H1 (cell line): ENCODE results near the gene OTUD3. TPM values are rescaled to one million over a fixed set of nuclear protein-coding genes. Genes with fewer than 3 reads are reported as not detected.

Experiments used
- CTCF ChIA-PET: fragments of 300-600 bp; sonication (Branson Sonifier 250); formaldehyde crosslinking; loops from one replicate; lab custom pipeline; 2021; ENCODE audit not compliant: partially characterized antibody; lab: Charles Lee
- POLR2A ChIA-PET: fragments of 300-600 bp; sonication (Branson Sonifier 250); formaldehyde crosslinking; loops from one replicate; lab custom pipeline; 2021; ENCODE audit warnings: inconsistent platforms; ENCODE audit not compliant: partially characterized antibody; lab: Charles Lee
- DNase-seq, 2 experiments: peaks; one replicate each; pipeline versions ENCODE4 v3.0.0 to v3.0.0-alpha.2; 2010 to 2022; ENCODE audit warnings: low spot score in 2 of 2, low read depth in 1 of 2, mixed read lengths in 1 of 2
- FAIRE-seq: peaks from 2 replicates; lab custom pipeline; 2011; peaks lifted over from hg19 to GRCh38; lab: Jason Lieb, UNC
- H2AFZ ChIP-seq: 2 replicates; pipeline ENCODE4 v1.8.1; 2012; ENCODE audit warnings: low read length, inconsistent platforms
- H2AK5ac ChIP-seq: 2 replicates; pipeline ENCODE4 v1.6.1; 2013; ENCODE audit warnings: low read depth, low read length
- H2BK120ac ChIP-seq: replicated peaks from 2 replicates; pipeline ENCODE3; 2013; ENCODE audit warnings: low read depth, low read length, inconsistent platforms
- H2BK12ac ChIP-seq: 2 replicates; pipeline ENCODE4 v1.6.1; 2013; ENCODE audit warnings: low read depth, low read length
- H2BK15ac ChIP-seq: 2 replicates; pipeline ENCODE4 v1.6.1; 2013; ENCODE audit warnings: low read length
- H2BK20ac ChIP-seq: 2 replicates; pipeline ENCODE4 v1.6.1; 2013; ENCODE audit warnings: low read length
- H2BK5ac ChIP-seq: 2 replicates; pipeline ENCODE4 v1.6.1; 2013; ENCODE audit warnings: low read depth, low read length
- H3K14ac ChIP-seq: 2 replicates; pipeline ENCODE4 v1.6.1; 2013; ENCODE audit warnings: inconsistent platforms; ENCODE audit not compliant: insufficient read length
- H3K18ac ChIP-seq: 2 replicates; pipeline ENCODE4 v1.6.1; 2013; ENCODE audit warnings: low read length; ENCODE audit errors: extremely low read depth
- H3K23ac ChIP-seq: 2 replicates; pipeline ENCODE4 v1.6.1; 2013; ENCODE audit warnings: inconsistent platforms; ENCODE audit not compliant: insufficient read length
- H3K23me2 ChIP-seq: 2 replicates; pipeline ENCODE4 v1.6.1; 2013; ENCODE audit warnings: low read depth, low read length
- H3K27ac ChIP-seq: 2 replicates; pipeline ENCODE4 v1.6.1; 2011; ENCODE audit warnings: low read depth, low read length, inconsistent platforms
- H3K27me3 ChIP-seq, 4 experiments: replicated peaks in 1 of 4; 1 replicate in 1 of 4; 2 replicates in 3 of 4; pipeline versions ENCODE4 v1.6.1 to v1.8.1; 2011 to 2013; ENCODE audit warnings: low read length in 3 of 4, mild to moderate bottlenecking in 3 of 4, inconsistent platforms in 2 of 4, mixed read lengths in 2 of 4, moderate library complexity in 1 of 4; ENCODE audit not compliant: control insufficient read depth in 3 of 4, insufficient read depth in 3 of 4; ENCODE audit errors: extremely low read depth in 1 of 4
- H3K36me3 ChIP-seq, 4 experiments: 2 replicates each; pipeline versions ENCODE4 v1.6.1 to v1.8.1; 2011 to 2013; ENCODE audit warnings: mild to moderate bottlenecking in 4 of 4, low read length in 3 of 4, moderate library complexity in 2 of 4, control low read depth in 1 of 4, inconsistent platforms in 1 of 4; ENCODE audit not compliant: insufficient read depth in 4 of 4, control insufficient read depth in 2 of 4
- H3K4ac ChIP-seq: replicated peaks from 2 replicates; pipeline ENCODE3; 2013; ENCODE audit warnings: low read length, low read depth, mixed read lengths, inconsistent platforms; ENCODE audit not compliant: insufficient read length
- H3K4me1 ChIP-seq, 4 experiments: replicated peaks in 1 of 4; 1 replicate in 1 of 4; 2 replicates in 3 of 4; pipeline versions ENCODE4 v1.6.1 to v1.8.1; 2011 to 2013; ENCODE audit warnings: low read length in 3 of 4, inconsistent platforms in 2 of 4, mixed read lengths in 1 of 4; ENCODE audit not compliant: insufficient read depth in 4 of 4, control insufficient read depth in 3 of 4
- H3K4me2 ChIP-seq, 2 experiments: 2 replicates each; pipeline versions ENCODE4 v1.6.1 to v1.8.1; 2011 to 2013; ENCODE audit warnings: low read depth in 2 of 2, low read length in 2 of 2, control low read depth in 1 of 2, inconsistent platforms in 1 of 2, mild to moderate bottlenecking in 1 of 2; ENCODE audit not compliant: insufficient read depth in 1 of 2
- H3K4me3 ChIP-seq, 4 experiments: fragments of 200-600, 300-600 bp in 1 of 4; sonication (generic), shearing (Covaris generic), sonication (Bioruptor Twin) in 1 of 4; 2 replicates each; pipeline versions ENCODE4 v1.5.1 to v1.8.1; 2011 to 2016; ENCODE audit warnings: low read length in 4 of 4, low read depth in 3 of 4, control low read depth in 2 of 4, inconsistent platforms in 2 of 4, mild to moderate bottlenecking in 2 of 4, mixed read lengths in 1 of 4, moderate library complexity in 1 of 4; ENCODE audit not compliant: insufficient read depth in 2 of 4; ENCODE audit errors: extremely low read depth in 1 of 4
- H3K56ac ChIP-seq: replicated peaks from 2 replicates; pipeline ENCODE3; 2013; ENCODE audit warnings: low read depth, mild to moderate bottlenecking, mixed read lengths, low read length, inconsistent platforms; ENCODE audit not compliant: insufficient read length
- H3K79me1 ChIP-seq: 2 replicates; pipeline ENCODE4 v1.6.1; 2013; ENCODE audit warnings: low read depth, low read length, control low read depth
- H3K79me2 ChIP-seq, 2 experiments: 2 replicates each; pipeline versions ENCODE4 v1.6.1 to v1.8.1; 2012 to 2013; ENCODE audit warnings: low read length in 2 of 2, mild to moderate bottlenecking in 2 of 2, inconsistent platforms in 1 of 2; ENCODE audit not compliant: insufficient read depth in 2 of 2, control insufficient read depth in 1 of 2
- H3K9ac ChIP-seq, 4 experiments: replicated peaks in 1 of 4; 1 replicate in 1 of 4; 2 replicates in 3 of 4; pipeline versions ENCODE4 v1.6.1 to v1.8.1; 2011 to 2013; ENCODE audit warnings: low read depth in 3 of 4, low read length in 3 of 4, control low read depth in 2 of 4, mild to moderate bottlenecking in 2 of 4, moderate library complexity in 2 of 4, inconsistent platforms in 1 of 4; ENCODE audit errors: extremely low read depth in 1 of 4
- H3K9me3 ChIP-seq, 2 experiments: 2 replicates each; pipeline versions ENCODE4 v1.6.1 to v1.8.1; 2012 to 2013; ENCODE audit warnings: mild to moderate bottlenecking in 2 of 2, moderate library complexity in 2 of 2, control low read depth in 1 of 2, inconsistent platforms in 1 of 2, low read depth in 1 of 2, low read length in 1 of 2, mixed read lengths in 1 of 2; ENCODE audit not compliant: insufficient read depth in 2 of 2
- H4K20me1 ChIP-seq, 2 experiments: replicated peaks in 1 of 2; 2 replicates each; pipeline versions ENCODE3 to v1.8.1; 2011 to 2013; ENCODE audit warnings: inconsistent platforms in 2 of 2, low read length in 2 of 2, mild to moderate bottlenecking in 1 of 2; ENCODE audit not compliant: insufficient read depth in 2 of 2, control insufficient read depth in 1 of 2
- H4K5ac ChIP-seq: 2 replicates; pipeline ENCODE4 v1.6.1; 2013; ENCODE audit warnings: low read length, low read depth, mixed read lengths, inconsistent platforms; ENCODE audit not compliant: insufficient read length
- H4K8ac ChIP-seq: 2 replicates; pipeline ENCODE4 v1.8.0; 2013; ENCODE audit warnings: mild to moderate bottlenecking, moderate library complexity, low read length, inconsistent platforms; ENCODE audit not compliant: insufficient read depth; ENCODE audit errors: extremely low read depth
- H4K91ac ChIP-seq: replicated peaks from 2 replicates; pipeline ENCODE3; 2013; ENCODE audit warnings: low read length, mixed read lengths, inconsistent platforms; ENCODE audit not compliant: insufficient read length
- JUN ChIP-seq: IDR thresholded peaks from 2 replicates; pipeline ENCODE4 v1.6.1; 2011; ENCODE audit warnings: low read depth, mild to moderate bottlenecking, improper control_type of control experiment, low read length
- SIX5 ChIP-seq: IDR thresholded peaks from 2 replicates; pipeline ENCODE4 v1.6.1; 2011; ENCODE audit warnings: mild to moderate bottlenecking, low read depth, low read length
- SP1 ChIP-seq: IDR thresholded peaks from 2 replicates; pipeline ENCODE4 v1.6.1; 2011; ENCODE audit warnings: low read depth, low read length
- SP4 ChIP-seq: IDR thresholded peaks from 2 replicates; pipeline ENCODE4 v1.6.1; 2012; ENCODE audit warnings: low read length, inconsistent platforms
- WGBS, 2 experiments: shearing (Covaris generic) in 1 of 2; methylation state at CpG; one replicate each; pipeline versions ENCODE4 v1.1.6 to v1.1.7; 2013 to 2015; ENCODE audit warnings: low lambda C conversion rate in 2 of 2, mixed read lengths in 2 of 2, inconsistent platforms in 1 of 2, low coverage in 1 of 2, missing lambda C conversion rate in 1 of 2; ENCODE audit not compliant: insufficient replicate concordance in 2 of 2, insufficient coverage in 1 of 2, insufficient read length in 1 of 2; ENCODE audit errors: extremely low coverage in 1 of 2, missing lambda C conversion rate in 1 of 2; 5-methylcytosine and 5-hydroxymethylcytosine counted together
- polyA plus RNA-seq, 7 experiments: library from polyadenylated mRNA; depleted of rRNA in 3 of 7; stranded (reverse) in 5 of 7; unstranded in 2 of 7; fragments of >200 nt in 5 of 7; fragments of 200-250 nt in 2 of 7; gene quantifications; 1 replicate in 5 of 7; 2 replicates in 1 of 7; 4 replicates in 1 of 7; pipeline versions ENCODE4 v1.2.1 to v1.2.3, GENCODE V29; 2011 to 2013; ENCODE audit warnings: missing spikeins in 2 of 7, mixed read lengths in 2 of 7
- total RNA-seq: library from RNA; stranded (reverse); fragmentation: NEBNext Ultra II Directional; extraction: Animal tissue kit (Norgen Biotek cat#: 25700); gene quantifications from 2 replicates; pipeline ENCODE4 v1.2.1, GENCODE V29; 2021
- TF ChIP-seq, protein P1 (sequence below): IDR thresholded peaks from 2 replicates; pipeline ENCODE4 v1.6.1; 2012; ENCODE audit warnings: inconsistent platforms

Gene OTUD3
- total and polyA plus RNA-seq, 2 of the 8 experiments (the other 6 are each of a cell fraction or from before 2014, with no cell fraction given), result 6.3 to 11.9 TPM

DNA sequence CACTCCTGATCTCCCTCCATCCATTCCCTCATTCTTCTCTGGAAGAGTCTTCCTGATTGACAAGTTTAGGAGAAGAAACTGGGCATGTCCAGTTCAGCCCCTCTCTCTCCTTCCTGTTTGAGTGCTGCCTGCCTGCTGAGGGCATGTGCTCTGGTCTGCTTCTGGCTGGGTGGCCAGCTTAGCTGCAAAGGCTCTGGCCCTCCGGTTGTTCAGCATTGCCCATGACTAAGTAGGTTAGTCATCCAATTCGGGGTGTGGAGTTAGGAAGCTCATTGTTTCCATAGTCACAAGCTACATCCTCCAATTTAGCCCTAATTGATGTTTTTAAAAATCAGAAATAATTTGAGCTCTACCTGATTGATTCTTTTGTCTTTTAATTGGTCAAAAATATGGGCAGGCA, 66.8 kb downstream of the OTUD3 start:
- 83% methylated on average over 2 of the region's 2 CpGs; no CpG with 5 or more reads in 1 of the 2 experiments for WGBS, 2 experiments
- H3K23me2 ChIP-seq, result no peaks in the 10 kb centered on the region; the same call in 1 of the 2 replicates
- no peak overlapping the region for H3K4me2 ChIP-seq
- H3K27ac ChIP-seq, result no peak overlapping the region
- no peaks in the 10 kb centered on the region for H3K79me1 ChIP-seq
- peak in 1 of 2 experiments; percentile 38 for DNase-seq
- TF ChIP-seq SP1, result no peak
- TF ChIP-seq JUN, result no peak
- TF ChIP-seq, protein P1, sequence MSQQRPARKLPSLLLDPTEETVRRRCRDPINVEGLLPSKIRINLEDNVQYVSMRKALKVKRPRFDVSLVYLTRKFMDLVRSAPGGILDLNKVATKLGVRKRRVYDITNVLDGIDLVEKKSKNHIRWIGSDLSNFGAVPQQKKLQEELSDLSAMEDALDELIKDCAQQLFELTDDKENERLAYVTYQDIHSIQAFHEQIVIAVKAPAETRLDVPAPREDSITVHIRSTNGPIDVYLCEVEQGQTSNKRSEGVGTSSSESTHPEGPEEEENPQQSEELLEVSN, result no peak
- TF ChIP-seq SP4, result no peak
- no peak for TF ChIP-seq SIX5
- FAIRE-seq, result no peak
- no peaks in the 10 kb centered on the region for H4K20me1 ChIP-seq
- 0 out of 7 replicates have a peak, but pooled peaks cover 0 to 3% (median under 1%) of the 10 kb centered on the region in 4 experiments for H3K4me1 ChIP-seq
- no peaks in the 10 kb centered on the region for H3K79me2 ChIP-seq
- no peak overlapping the region for H2BK15ac ChIP-seq
- no peak overlapping the region for H3K56ac ChIP-seq
- H3K9me3 ChIP-seq, result peaks cover 4 to 5% of the 10 kb centered on the region in 2 experiments; a peak in 2 of 4 replicates
- no peak overlapping the region for H2AK5ac ChIP-seq
- no peak overlapping the region for H2BK20ac ChIP-seq
- H3K18ac ChIP-seq, result peak overlapping the region; percentile 48; the same call in 1 of the 2 replicates
- ChIA-PET CTCF (interaction anchor here (0.7 to 1.0 kb wide), 3 partner anchors 26 to 265 kb away, joined by 3 read pairs; no protein-coding TSS in a partner anchor), POLR2A (no interaction called here)
- no peak overlapping the region for H2BK5ac ChIP-seq
- H3K4ac ChIP-seq, result no peak overlapping the region
- no peak overlapping the region for H3K14ac ChIP-seq
- H2AFZ ChIP-seq, result peak overlapping the region; percentile 65; the same call in 1 of the 2 replicates
- H3K23ac ChIP-seq, result no peak overlapping the region
- H4K5ac ChIP-seq, result no peak overlapping the region
- H2BK12ac ChIP-seq, result peak overlapping the region; percentile 68; the same call in 1 of the 2 replicates
- peak overlapping the region; percentile 65 for H4K91ac ChIP-seq
- no peak overlapping the region for H3K4me3 ChIP-seq
- H4K8ac ChIP-seq, result no peak overlapping the region
- no peak overlapping the region for H3K9ac ChIP-seq
- no peaks in the 10 kb centered on the region for H3K27me3 ChIP-seq
- no peaks in the 10 kb centered on the region for H3K36me3 ChIP-seq
- H2BK120ac ChIP-seq, result no peak overlapping the region
